Heart left ventricle (tissue), 16 donors: ENCODE measurements around the gene ANK3. TPM values are rescaled to one million over a fixed set of nuclear protein-coding genes. Genes with fewer than 3 reads are reported as not detected.

Source experiments
- ATAC-seq, 4 donors: fragments of 200-7000 bp; cut with Tn5 transposase; one replicate each; pipeline ENCODE4 v1.9.1; 2020 to 2022; ENCODE audit warnings: moderate library complexity in 4 of 4, mild to moderate bottlenecking in 3 of 4, moderate number of reproducible peaks in 1 of 4
- DNase-seq, 5 donors: peaks; one replicate each; pipeline ENCODE4 v3.0.0-alpha.2; 2020
- H3K27ac ChIP-seq, 12 donors: fragments of 200-600 bp; sonication (generic) in 4 of 12; one replicate each; pipeline versions ENCODE4 v1.5.0 to v1.8.0; 2016 to 2022; ENCODE audit warnings: mild to moderate bottlenecking in 2 of 12
- H3K27me3 ChIP-seq, 9 donors: fragments of 200-600 bp; sonication (generic) in 2 of 9; one replicate each; pipeline versions ENCODE4 v1.5.1 to v1.8.0; 2016 to 2022; ENCODE audit warnings: mild to moderate bottlenecking in 3 of 9
- H3K36me3 ChIP-seq, 9 donors: fragments of 200-600 bp; sonication (generic) in 2 of 9; one replicate each; pipeline versions ENCODE4 v1.5.0 to v1.8.0; 2018 to 2022; ENCODE audit warnings: mild to moderate bottlenecking in 2 of 9
- H3K4me1 ChIP-seq, 12 donors: fragments of 200-600 bp; sonication (generic) in 4 of 12; one replicate each; pipeline versions ENCODE4 v1.5.0 to v1.8.0; 2016 to 2022; ENCODE audit warnings: mild to moderate bottlenecking in 3 of 12
- H3K4me3 ChIP-seq, 12 donors: fragments of 200-600 bp; sonication (generic) in 4 of 12; one replicate each; pipeline versions ENCODE4 v1.5.0 to v1.8.0; 2017 to 2022; ENCODE audit warnings: mild to moderate bottlenecking in 9 of 12, moderate library complexity in 4 of 12
- H3K9me3 ChIP-seq, 12 donors: fragments of 200-600 bp; sonication (generic) in 4 of 12; one replicate each; pipeline versions ENCODE4 v1.5.0 to v1.8.0; 2016 to 2022; ENCODE audit warnings: mild to moderate bottlenecking in 1 of 12
- POLR2A ChIP-seq, 2 donors: fragments of 450-650 bp; IDR thresholded peaks; one replicate each; pipeline ENCODE4 v1.6.1; 2017; ENCODE audit warnings: antibody characterized with exemption in 2 of 2, mild to moderate bottlenecking in 2 of 2, moderate library complexity in 2 of 2
- WGBS, 4 donors: extraction: QIAGEN DNeasy Blood & Tissue Kit in 2 of 4; methylation state at CpG; one replicate each; pipeline versions ENCODE4 v1.1.5 to v1.1.7; 2013 to 2018; 5-methylcytosine and 5-hydroxymethylcytosine counted together
- intact Hi-C, 10 donors: fragments of 100-400 bp; cut with DNase I; formaldehyde crosslinking; loops; one replicate each; pipeline versions ENCODE4 v1.11.1 to v1.14.2; 2022
- polyA plus RNA-seq, 2 donors: library from polyadenylated mRNA; stranded (reverse); fragments of 200-250 nt; gene quantifications; one replicate each; pipeline ENCODE4 v1.2.3, GENCODE V29; 2013
- total RNA-seq, 9 donors: library from RNA; depleted of rRNA in 2 of 9; stranded (reverse); fragments of >200 nt in 2 of 9; fragmentation: NEBNext Ultra II Directional in 3 of 9; extraction: Animal tissue kit (Norgen Biotek cat#: 25700) in 3 of 9; gene quantifications; one replicate each; pipeline versions ENCODE4 v1.1.0 to v1.2.4, GENCODE V29; 2016 to 2023
- TF ChIP-seq, protein P1 (sequence below), 12 donors: fragments of 200-600 bp; sonication (generic) in 4 of 12; IDR thresholded peaks; one replicate each; pipeline versions ENCODE4 v1.5.0 to v1.8.0; 2018 to 2022; ENCODE audit warnings: antibody characterized with exemption in 12 of 12, mild to moderate bottlenecking in 5 of 12
- donor health status: ischemic (EF 13 %, LVEDD 7.1; RV severe dilation, severe dysfunction).
- donor health status: healthy with polysubstance abuse.
- donor health status: DM: no; HTN: yes; CAD: no.
- donor health status: DM: no; HTN: no; CAD: no.
- donor health status: ischemic (EF 25% LVEDD 6.9; RV normal size, moderate dysfunction).
- donor health status: ischemic (EF 25% LVEDD 5.7; RV mildly dilated, moderate dysfunction).
- donor health status: healthy.
- donor health status: DM: yes; HTN: yes; CAD: no.
- donor health status: ischemic (EF 35%, LVEDD 5.7; RV mildly dilated, moderate dysfunction).
- donor health status: nonischemic (EF 11% LVEDD 7.7; RV severe dilation, severe dysfunction).
- donor health status: DM: yes; HTN: yes; CAD: no.
- donor health status: PGD.
- donor health status: ischemic (EF 29% LVEDD 5.4; RV normal size, mild dysfunction).
- donor health status: nonischemic (EF 23%, LVEDD 6.1; RV moderate dilation, normal function).

ANK3 gene
- total and polyA plus RNA-seq, 11 donors, result 33.8 to 576 (median 239) TPM

DNA sequence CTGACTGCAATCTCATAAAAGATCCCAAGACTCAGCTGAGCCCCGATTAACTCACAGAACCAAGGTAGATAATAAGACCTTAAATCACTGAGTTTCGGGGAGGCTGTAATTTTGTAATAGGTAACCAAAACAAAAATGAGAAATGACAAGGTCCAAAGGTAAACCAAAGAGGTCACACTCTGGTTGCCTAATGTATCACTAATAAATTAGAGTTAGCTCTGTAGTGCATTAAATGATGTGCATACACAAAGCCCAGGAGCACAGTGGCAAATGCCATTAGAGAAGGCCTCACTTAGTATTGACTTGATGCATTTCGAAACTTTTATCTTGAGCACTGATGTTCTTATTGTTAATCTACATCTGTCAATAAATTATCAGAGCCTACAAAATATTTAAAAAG, 245.6 kb downstream of the ANK3 start:
- no peak for DNase-seq
- ATAC-seq, result no peak
- Histone ChIP-seq H3K4me3 (no peak overlapping the region), H3K27ac (no peak overlapping the region), H3K27me3 (no peaks in the 10 kb centered on the region), H3K4me1 (peaks cover 0 to 32% (median 18%) of the 10 kb centered on the region in 12 donors), H3K9me3 (no peaks in the 10 kb centered on the region), H3K36me3 (peaks cover 0 to 7% (median 0%) of the 10 kb centered on the region in 9 donors)
- WGBS, 4 donors, result 93 to 97% (median 95%) methylated on average over 3 of the region's 3 CpGs
- intact Hi-C loops, result no loop called here
- no peak for TF ChIP-seq POLR2A (IDR thresholded peaks at IDR 0.05)
- TF ChIP-seq, protein P1, sequence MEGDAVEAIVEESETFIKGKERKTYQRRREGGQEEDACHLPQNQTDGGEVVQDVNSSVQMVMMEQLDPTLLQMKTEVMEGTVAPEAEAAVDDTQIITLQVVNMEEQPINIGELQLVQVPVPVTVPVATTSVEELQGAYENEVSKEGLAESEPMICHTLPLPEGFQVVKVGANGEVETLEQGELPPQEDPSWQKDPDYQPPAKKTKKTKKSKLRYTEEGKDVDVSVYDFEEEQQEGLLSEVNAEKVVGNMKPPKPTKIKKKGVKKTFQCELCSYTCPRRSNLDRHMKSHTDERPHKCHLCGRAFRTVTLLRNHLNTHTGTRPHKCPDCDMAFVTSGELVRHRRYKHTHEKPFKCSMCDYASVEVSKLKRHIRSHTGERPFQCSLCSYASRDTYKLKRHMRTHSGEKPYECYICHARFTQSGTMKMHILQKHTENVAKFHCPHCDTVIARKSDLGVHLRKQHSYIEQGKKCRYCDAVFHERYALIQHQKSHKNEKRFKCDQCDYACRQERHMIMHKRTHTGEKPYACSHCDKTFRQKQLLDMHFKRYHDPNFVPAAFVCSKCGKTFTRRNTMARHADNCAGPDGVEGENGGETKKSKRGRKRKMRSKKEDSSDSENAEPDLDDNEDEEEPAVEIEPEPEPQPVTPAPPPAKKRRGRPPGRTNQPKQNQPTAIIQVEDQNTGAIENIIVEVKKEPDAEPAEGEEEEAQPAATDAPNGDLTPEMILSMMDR (IDR thresholded peaks at IDR 0.05), result no peak

DNA sequence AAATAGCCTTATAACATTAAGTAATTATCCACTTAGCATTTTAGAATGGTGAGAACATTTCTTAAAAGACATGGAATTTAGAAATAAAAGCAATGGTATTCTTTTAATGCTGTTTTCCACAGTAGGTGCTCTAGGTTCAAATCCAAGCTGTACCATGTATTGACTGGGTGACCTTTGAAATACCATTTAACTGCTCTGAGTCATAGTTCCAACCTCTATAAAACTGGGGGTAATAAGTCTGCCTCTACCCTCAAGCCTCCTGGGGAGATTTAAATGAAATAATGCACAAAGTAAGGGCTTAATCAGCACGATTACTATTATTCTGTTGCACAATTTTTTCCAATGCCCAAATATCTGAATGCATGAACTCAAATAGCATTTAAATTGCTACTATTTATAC, 246.9 kb downstream of the ANK3 start:
- DNase-seq (no peak), ATAC-seq (no peak)
- no peak overlapping the region for H3K27ac ChIP-seq
- TF ChIP-seq, protein P1 (IDR thresholded peaks at IDR 0.05), result no peak
- TF ChIP-seq POLR2A (IDR thresholded peaks at IDR 0.05), result no peak
- peaks cover 0 to 7% (median 0%) of the 10 kb centered on the region in 9 donors for H3K36me3 ChIP-seq
- WGBS, 4 donors, result 88 to 91% (median 89%) methylated on average over 1 of the region's 1 CpG
- H3K4me1 ChIP-seq, result peaks cover 0 to 22% (median 9%) of the 10 kb centered on the region in 12 donors
- H3K9me3 ChIP-seq, result no peaks in the 10 kb centered on the region
- H3K4me3 ChIP-seq, result no peak overlapping the region
- H3K27me3 ChIP-seq, result no peaks in the 10 kb centered on the region
- intact Hi-C loops, result no loop called here

DNA sequence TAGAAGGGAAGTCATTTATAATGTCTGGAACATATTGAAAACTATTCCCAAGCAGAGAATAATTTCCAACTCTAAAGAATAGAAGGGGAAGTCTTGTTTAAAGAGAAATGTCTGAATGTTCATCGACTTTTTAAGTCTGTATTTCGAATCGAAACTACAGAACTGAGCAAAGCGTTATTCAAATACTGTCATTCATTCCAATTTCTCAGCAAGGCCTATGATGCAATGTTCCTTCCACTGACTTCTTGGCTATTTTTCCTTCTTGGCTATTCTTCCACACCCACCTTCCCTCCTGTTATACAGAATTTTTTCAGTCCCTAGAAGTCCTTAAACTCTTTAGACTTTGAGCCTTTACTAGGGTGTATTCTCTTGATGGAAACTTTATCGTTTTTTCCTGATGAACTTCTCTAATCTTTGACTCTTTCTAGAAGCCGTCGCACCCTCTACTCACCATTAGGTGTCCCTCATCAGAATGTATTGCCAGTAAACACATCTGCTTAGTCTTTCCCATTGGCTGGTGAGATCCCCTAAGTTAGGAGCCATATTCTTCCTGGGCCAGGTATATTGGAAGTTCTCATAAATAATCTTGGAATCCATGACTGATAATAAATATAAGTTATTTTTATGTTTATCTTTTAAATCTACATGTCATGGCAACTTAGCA, 247.6 kb downstream of the ANK3 start:
- intact Hi-C loops, result no loop called here
- Histone ChIP-seq H3K27ac (peak overlapping the region in 10 of 12 donors; percentile 15 to 84 (median 74)), H3K27me3 (no peaks in the 10 kb centered on the region), H3K9me3 (no peaks in the 10 kb centered on the region), H3K4me3 (no peak overlapping the region), H3K4me1 (peaks cover 0 to 19% (median 7%) of the 10 kb centered on the region in 12 donors), H3K36me3 (peaks cover 0 to 7% (median 0%) of the 10 kb centered on the region in 9 donors)
- TF ChIP-seq, protein P1 (IDR thresholded peaks at IDR 0.05), result no peak
- no peak for TF ChIP-seq POLR2A (IDR thresholded peaks at IDR 0.05)
- DNase-seq, result no peak
- ATAC-seq, result peak in 1 of 4 donors; percentile 27
- 84 to 88% (median 85%) methylated on average over 7 of the region's 7 CpGs for WGBS, 4 donors

DNA sequence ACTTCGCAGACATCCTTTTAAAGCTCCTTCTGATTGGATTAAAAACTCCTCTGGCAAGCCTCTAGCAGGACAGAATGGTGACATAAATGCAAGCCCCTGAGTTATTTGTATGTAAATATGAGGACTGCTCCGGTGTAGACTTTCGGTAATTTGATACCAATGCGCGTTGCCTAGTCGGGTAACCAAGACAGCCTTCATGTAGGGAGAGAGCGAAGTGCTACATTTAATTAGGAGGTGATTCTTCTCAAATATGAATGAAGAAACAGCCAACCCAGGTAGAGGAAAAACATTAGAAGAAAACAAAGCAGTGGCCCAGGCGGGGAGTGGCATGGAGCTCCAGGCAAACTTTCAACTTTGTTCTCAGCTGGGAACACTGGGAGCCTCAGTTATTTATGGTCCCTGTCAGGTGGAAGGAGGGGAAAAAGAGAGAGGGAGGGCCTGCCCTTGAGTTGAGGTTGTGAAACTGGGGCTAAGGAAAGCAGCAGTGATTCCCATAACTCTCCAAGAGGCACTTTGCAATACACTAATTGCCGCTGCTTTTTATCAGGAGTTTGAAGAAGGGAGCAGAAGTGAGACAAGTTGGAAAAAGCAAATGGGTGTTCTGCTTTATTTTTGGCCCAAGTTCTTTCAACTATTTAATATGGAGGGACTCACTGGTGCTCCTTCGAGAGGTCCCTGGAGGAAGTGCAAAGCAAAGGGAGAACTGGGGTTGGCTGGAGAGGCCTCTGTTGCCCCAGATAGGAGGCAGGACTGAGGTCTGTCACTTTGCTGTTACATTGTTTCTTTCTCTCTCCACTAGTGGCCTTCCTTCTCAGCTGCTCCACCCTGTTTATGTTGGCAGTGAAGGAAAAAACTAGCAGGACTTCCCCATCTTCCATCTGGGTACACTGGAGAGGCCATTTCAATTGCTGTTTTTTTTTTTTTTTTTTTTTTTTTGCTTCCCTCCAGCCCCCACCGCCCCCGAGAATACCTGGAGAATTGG, 248.7 kb downstream of the ANK3 start:
- peak overlapping the region in 11 of 12 donors; percentile 1 to 46 (median 36) for H3K4me3 ChIP-seq
- DNase-seq, result peak in 3 of 5 donors; percentile 22 to 38 (median 33)

More for the DNA sequence above, 248.7 kb downstream of the ANK3 start:
- Histone ChIP-seq H3K9me3 (no peaks in the 10 kb centered on the region), H3K36me3 (peaks cover 0 to 7% (median 0%) of the 10 kb centered on the region in 9 donors), H3K27me3 (no peaks in the 10 kb centered on the region), H3K4me1 (peaks cover 0 to 19% (median 5%) of the 10 kb centered on the region in 12 donors), H3K27ac (peak overlapping the region; percentile 15 to 84 (median 76))
- intact Hi-C loops, result no loop called here
- WGBS, 4 donors, result 36 to 43% (median 41%) methylated on average over 12 of the region's 12 CpGs
- ATAC-seq, result peak; percentile 91 to 95 (median 94)
- TF ChIP-seq, protein P1 (IDR thresholded peaks at IDR 0.05), result no peak
- no peak for TF ChIP-seq POLR2A (IDR thresholded peaks at IDR 0.05)
